B cell (primary cell): ENCODE data around the gene NPTX2. TPM values are rescaled to one million over a fixed set of nuclear protein-coding genes. Genes with fewer than 3 reads are reported as not detected.

ENCODE experiments used
- ATAC-seq: fragments of 200-7000 bp; cut with Tn5 transposase; one replicate; pipeline ENCODE4 v1.10.0; 2021; ENCODE audit warnings: low read depth, mild to moderate bottlenecking, moderate number of reproducible peaks, moderate library complexity
- CTCF ChIA-PET: fragments of 350-600 bp; sonication (Branson Sonifier 250); formaldehyde crosslinking; loops from one replicate; lab custom pipeline; 2021; ENCODE audit warnings: antibody characterized with exemption, inconsistent platforms; lab: Charles Lee
- POLR2A ChIA-PET: fragments of 350-600 bp; sonication (Branson Sonifier 250); formaldehyde crosslinking; loops from one replicate; lab custom pipeline; 2021; ENCODE audit warnings: antibody characterized with exemption; lab: Charles Lee
- DNase-seq: peaks from one replicate; pipeline ENCODE4 v3.0.0; 2013
- H2AFZ ChIP-seq: 2 replicates; pipeline ENCODE4 v1.6.1; 2012; ENCODE audit warnings: mild to moderate bottlenecking, low read depth, low read length; ENCODE audit not compliant: insufficient read depth, poor library complexity, severe bottlenecking
- H3K27ac ChIP-seq, 2 donors: 1 replicate in 1 of 2; 2 replicates in 1 of 2; pipeline ENCODE4 v1.5.1; 2012 to 2013; ENCODE audit warnings: low read length in 2 of 2, mild to moderate bottlenecking in 2 of 2, moderate library complexity in 1 of 2
- H3K27me3 ChIP-seq, 4 experiments: fragments of 200-600 bp in 1 of 4; sonication (generic) in 1 of 4; replicated peaks in 1 of 4; 1 replicate in 2 of 4; 2 replicates in 2 of 4; pipeline versions ENCODE4 v1.6.1 to v1.7.0; 2013 to 2016; ENCODE audit warnings: low read length in 3 of 4, mild to moderate bottlenecking in 2 of 4, mixed read lengths in 1 of 4, moderate library complexity in 1 of 4; ENCODE audit not compliant: insufficient read depth in 4 of 4, control insufficient read depth in 3 of 4; ENCODE audit errors: control extremely low read depth in 1 of 4
- H3K36me3 ChIP-seq, 2 experiments: replicated peaks in 1 of 2; 1 replicate in 1 of 2; 2 replicates in 1 of 2; pipeline versions ENCODE4 v1.6.1 to v1.7.1; 2013; ENCODE audit warnings: low read length in 1 of 2; ENCODE audit not compliant: insufficient read depth in 2 of 2, control insufficient read depth in 1 of 2; ENCODE audit errors: control extremely low read depth in 1 of 2, extremely low read depth in 1 of 2
- H3K4me1 ChIP-seq, 2 donors: fragments of 200-600 bp in 1 of 2; sonication (generic) in 1 of 2; 1 replicate in 1 of 2; 2 replicates in 1 of 2; pipeline versions ENCODE4 v1.5.1 to v1.6.1; 2013 to 2017; ENCODE audit warnings: low read length in 2 of 2; ENCODE audit not compliant: control insufficient read depth in 2 of 2, insufficient read depth in 2 of 2
- H3K4me2 ChIP-seq: replicated peaks from 2 replicates; pipeline ENCODE3; 2012; ENCODE audit warnings: mild to moderate bottlenecking, low read depth, low read length; ENCODE audit not compliant: poor library complexity, severe bottlenecking
- H3K4me3 ChIP-seq, 5 experiments: fragments of 200-600 bp in 1 of 5; sonication (generic) in 1 of 5; 1 replicate in 3 of 5; 2 replicates in 2 of 5; pipeline versions ENCODE4 v1.5.1 to v1.7.0; 2011 to 2016; ENCODE audit warnings: low read length in 4 of 5, mild to moderate bottlenecking in 4 of 5, low read depth in 2 of 5, control low read depth in 1 of 5, moderate library complexity in 1 of 5; ENCODE audit not compliant: insufficient read depth in 1 of 5; ENCODE audit errors: control extremely low read depth in 1 of 5, extremely low read depth in 1 of 5
- H3K79me2 ChIP-seq: fragments of 200-600 bp; sonication (generic); one replicate; pipeline ENCODE4 v1.6.0; 2016; ENCODE audit warnings: low read length; ENCODE audit not compliant: control insufficient read depth, insufficient read depth
- H3K9ac ChIP-seq: fragments of 200-600 bp; sonication (generic); 2 replicates; pipeline ENCODE4 v1.6.1; 2017; ENCODE audit warnings: mild to moderate bottlenecking, low read length, moderate library complexity
- H3K9me3 ChIP-seq, 3 donors: one replicate each; pipeline versions ENCODE4 v1.6.1 to v1.7.1; 2013; ENCODE audit warnings: low read length in 2 of 3; ENCODE audit not compliant: control insufficient read depth in 2 of 3, insufficient read depth in 1 of 3; ENCODE audit errors: control extremely low read depth in 1 of 3
- H4K20me1 ChIP-seq: 2 replicates; pipeline ENCODE4 v1.6.0; 2012; ENCODE audit warnings: mild to moderate bottlenecking, low read length; ENCODE audit not compliant: insufficient read depth, control insufficient read depth, poor library complexity, severe bottlenecking
- H3K27ac Mint-ChIP-seq: one replicate; pipeline ENCODE4 v1.8.0; 2021; ENCODE audit warnings: mixed read lengths
- H3K27me3 Mint-ChIP-seq: one replicate; pipeline ENCODE4 v1.8.0; 2021; ENCODE audit warnings: mixed read lengths
- H3K4me1 Mint-ChIP-seq: one replicate; pipeline ENCODE4 v1.8.0; 2021; ENCODE audit warnings: mixed read lengths
- H3K4me3 Mint-ChIP-seq: one replicate; pipeline ENCODE4 v1.8.0; 2021; ENCODE audit warnings: mixed read lengths
- H3K9me3 Mint-ChIP-seq: one replicate; pipeline ENCODE4 v1.8.0; 2022; ENCODE audit warnings: mixed read lengths; ENCODE audit not compliant: insufficient read depth
- CTCF ChIP-seq: fragments of 200-600 bp; IDR thresholded peaks from one replicate; pipeline ENCODE4 v1.8.0; 2022; ENCODE audit warnings: antibody characterized with exemption, mild to moderate bottlenecking
- EZH2 ChIP-seq: IDR thresholded peaks from 2 replicates; pipeline ENCODE4 v1.6.1; 2012; ENCODE audit warnings: borderline replicate concordance, low read depth, mild to moderate bottlenecking, moderate library complexity, low read length; ENCODE audit not compliant: insufficient read depth, poor library complexity, severe bottlenecking
- WGBS: methylation state at CpG from one replicate; pipeline ENCODE4 v1.1.5; 2013; ENCODE audit warnings: missing lambda C conversion rate; ENCODE audit not compliant: insufficient coverage; 5-methylcytosine and 5-hydroxymethylcytosine counted together
- intact Hi-C: fragments of 100-400 bp; cut with micrococcal nuclease; formaldehyde crosslinking; loops from one replicate; pipeline ENCODE4 v1.10.0; 2022
- polyA plus RNA-seq: library from polyadenylated mRNA; depleted of rRNA; stranded (reverse); fragments of >200 nt; gene quantifications from 2 replicates; pipeline ENCODE4 v1.2.3, GENCODE V29; 2012
- total RNA-seq, 2 donors: library from RNA; stranded (reverse); fragments of 120-200 nt in 1 of 2; gene quantifications; 1 replicate in 1 of 2; 2 replicates in 1 of 2; pipeline versions ENCODE4 v1.2.3 to v1.2.4, GENCODE V29; 2013 to 2022

Gene NPTX2
- total and polyA plus RNA-seq, 2 donors (not counting 1 experiment from before 2014, with no cell fraction given): not detected

GRCh38 chr7:98598846-98599615 lies 18.1 kb upstream of the NPTX2 start:
- DNase-seq (no peak), ATAC-seq (no peak)
- Mint-ChIP-seq H3K27ac (no peak overlapping the region), H3K9me3 (no peaks in the 10 kb centered on the region), H3K27me3 (peaks cover 9% of the 10 kb centered on the region), H3K4me1 (no peaks in the 10 kb centered on the region), H3K4me3 (no peak overlapping the region)
- intact Hi-C loops: no loop called here
- no peak overlapping the region for H3K4me3 ChIP-seq
- no peak overlapping the region for H3K27ac ChIP-seq
- H3K36me3 ChIP-seq: no peaks in the 10 kb centered on the region
- H4K20me1 ChIP-seq: no peaks in the 10 kb centered on the region
- no peak overlapping the region for H3K9ac ChIP-seq
- H2AFZ ChIP-seq: no peak overlapping the region
- peaks cover 0 to 4% (median 0%) of the 10 kb centered on the region in 4 experiments for H3K27me3 ChIP-seq
- H3K9me3 ChIP-seq: no peaks in the 10 kb centered on the region
- no peaks in the 10 kb centered on the region for H3K79me2 ChIP-seq
- H3K4me1 ChIP-seq: no peaks in the 10 kb centered on the region
- no peak for TF ChIP-seq CTCF
- no peak for TF ChIP-seq EZH2
- 100% methylated on average over 1 of the region's 6 CpGs for WGBS
- ChIA-PET POLR2A (no interaction called here), CTCF (no interaction called here)
- no peak overlapping the region for H3K4me2 ChIP-seq

- DNase-seq (no peak), ATAC-seq (no peak)
- Mint-ChIP-seq H3K9me3 (no peaks in the 10 kb centered on the region), H3K27me3 (peaks cover 7% of the 10 kb centered on the region), H3K4me3 (no peak overlapping the region), H3K27ac (no peak overlapping the region), H3K4me1 (no peaks in the 10 kb centered on the region)
- H3K4me1 ChIP-seq: no peaks in the 10 kb centered on the region
- H2AFZ ChIP-seq: no peak overlapping the region
- intact Hi-C loops: no loop called here
- no peaks in the 10 kb centered on the region for H3K9me3 ChIP-seq
- H3K9ac ChIP-seq: no peak overlapping the region
- peaks cover 0 to 4% (median 0%) of the 10 kb centered on the region in 4 experiments for H3K27me3 ChIP-seq
- CTCF ChIA-PET: no interaction called here
- POLR2A ChIA-PET: no interaction called here
- H4K20me1 ChIP-seq: no peaks in the 10 kb centered on the region
- H3K4me2 ChIP-seq: no peak overlapping the region
- H3K4me3 ChIP-seq: no peak overlapping the region
- H3K79me2 ChIP-seq: no peaks in the 10 kb centered on the region
- no peak overlapping the region for H3K27ac ChIP-seq
- TF ChIP-seq CTCF (no peak), EZH2 (no peak)
- 94% methylated on average over 5 of the region's 6 CpGs for WGBS
- H3K36me3 ChIP-seq: no peaks in the 10 kb centered on the region
These were observed 17.2 kb upstream of the NPTX2 start for GRCh38 chr7:98599886-98600285.
